NCI-H69 (cell line): ENCODE results near the gene MYH7.
A peak's percentile ranks its signal among the peaks of the same experiment; 100 is the strongest.
"Not testable (repeated sequence)": the region's sequence is repeated elsewhere in the genome, so short reads cannot be mapped to it uniquely, and the experiment has no call there.

Experiments
- DNase-seq: peaks from one replicate; lab custom pipeline; 2025; lab: John Stamatoyannopoulos, UW

Gene MYH7

GRCh38 chr14:23386266-23386657 is 49.2 kb downstream of the MYH7 start:
- not testable (repeated sequence) for DNase-seq

GRCh38 chr14:23385642-23386265 is 49.7 kb downstream of the MYH7 start:
- no peak for DNase-seq

GRCh38 chr14:23385244-23385641 is 50.2 kb downstream of the MYH7 start:
- DNase-seq: no peak

- no peak for DNase-seq
Measured at GRCh38 chr14:23384364-23385080, 50.9 kb downstream of the MYH7 start.

GRCh38 chr14:23382731-23383440 is 52.6 kb downstream of the MYH7 start:
- DNase-seq: no peak

GRCh38 chr14:23382276-23382675 is 53.2 kb downstream of the MYH7 start:
- DNase-seq: no peak

GRCh38 chr14:23381871-23382270 is 53.6 kb downstream of the MYH7 start:
- no peak for DNase-seq

- no peak for DNase-seq
Measured at GRCh38 chr14:23380976-23381375, 54.5 kb downstream of the MYH7 start.

GRCh38 chr14:23380197-23380914 is 55.1 kb downstream of the MYH7 start:
- DNase-seq: no peak

GRCh38 chr14:23379366-23380196 is 55.9 kb downstream of the MYH7 start:
- DNase-seq: peak; percentile 83

GRCh38 chr14:23378612-23379220 is 56.7 kb downstream of the MYH7 start:
- DNase-seq: no peak

GRCh38 chr14:23377573-23378563 is 57.6 kb downstream of the MYH7 start:
- no peak for DNase-seq

GRCh38 chr14:23377198-23377550 is 58.3 kb downstream of the MYH7 start:
- DNase-seq: no peak

- peak; percentile 30 for DNase-seq
Measured at GRCh38 chr14:23376482-23377197, 58.8 kb downstream of the MYH7 start, which contains the start of gene CMTM5. TSS of gene CMTM5 (plus strand) at chr14:23377046. CDS start at chr14:23377252, 206 bp downstream.

- DNase-seq: no peak
Measured at GRCh38 chr14:23375527-23376251, 59.8 kb downstream of the MYH7 start.

GRCh38 chr14:23373041-23373440 is 62.4 kb downstream of the MYH7 start:
- DNase-seq: no peak

- DNase-seq: no peak
Measured at GRCh38 chr14:23372509-23372908, 63.0 kb downstream of the MYH7 start, which contains the start of gene IL25. TSS of gene IL25 (plus strand) at chr14:23372809.

GRCh38 chr14:23371865-23372264 is 63.6 kb downstream of the MYH7 start:
- no peak for DNase-seq
